ENCODE measurements around the gene STK32B.

GRCh38 chr4:5217421-5217820 lies 166.1 kb downstream of the STK32B start:
- TF ChIP-seq CTCF (IDR thresholded peaks at IDR 0.05) (no peak), ZFX (IDR thresholded peaks at IDR 0.05; ENCODE audit: borderline replicate concordance) (no peak)

Data from 22Rv1 (cell line).